GM19467 (cell line): ENCODE results near the gene FKBP1B.
"Not testable (repeated sequence)": the region's sequence is repeated elsewhere in the genome, so short reads cannot be mapped to it uniquely, and the experiment has no call there.

Source experiments
- ATAC-seq: cut with Tn5 transposase; IDR thresholded peaks from one replicate; pipeline ENCODE4 v1.9.1; 2021; ENCODE audit warnings: mild to moderate bottlenecking, moderate library complexity; ENCODE audit not compliant: unreplicated experiment

Gene FKBP1B

DNA sequence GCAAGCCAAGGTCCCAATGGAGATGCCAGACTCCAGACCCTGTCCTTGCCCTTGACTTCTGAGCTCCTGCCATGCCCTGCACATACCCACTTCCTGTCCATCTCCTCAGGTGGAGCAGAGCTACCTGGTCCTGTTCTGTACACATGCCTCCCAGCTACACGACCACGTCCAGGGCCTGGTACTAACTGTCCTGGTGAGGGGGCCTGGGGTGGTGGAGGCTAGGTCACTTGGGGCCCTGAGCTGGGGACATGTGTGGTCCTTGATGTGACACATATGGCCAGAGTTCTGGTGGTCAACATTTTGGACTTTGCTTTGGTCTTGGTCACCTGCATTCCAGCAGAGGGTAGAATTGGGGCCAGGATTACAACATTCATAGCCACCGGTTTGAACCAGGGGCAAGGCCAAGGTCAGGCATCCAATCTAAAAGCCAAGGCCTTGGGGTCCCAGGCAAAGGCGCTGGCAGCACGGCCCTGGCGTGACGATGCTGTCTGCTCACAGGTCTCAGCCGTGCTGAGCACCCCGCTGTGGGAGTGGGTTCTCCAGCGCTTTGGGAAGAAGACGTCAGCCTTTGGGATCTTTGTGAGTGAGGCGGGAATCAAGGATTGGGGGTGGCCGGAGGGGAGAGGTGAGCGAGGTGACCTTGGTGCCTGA lies 27.1 kb upstream of the FKBP1B start:
- no peak for ATAC-seq

DNA sequence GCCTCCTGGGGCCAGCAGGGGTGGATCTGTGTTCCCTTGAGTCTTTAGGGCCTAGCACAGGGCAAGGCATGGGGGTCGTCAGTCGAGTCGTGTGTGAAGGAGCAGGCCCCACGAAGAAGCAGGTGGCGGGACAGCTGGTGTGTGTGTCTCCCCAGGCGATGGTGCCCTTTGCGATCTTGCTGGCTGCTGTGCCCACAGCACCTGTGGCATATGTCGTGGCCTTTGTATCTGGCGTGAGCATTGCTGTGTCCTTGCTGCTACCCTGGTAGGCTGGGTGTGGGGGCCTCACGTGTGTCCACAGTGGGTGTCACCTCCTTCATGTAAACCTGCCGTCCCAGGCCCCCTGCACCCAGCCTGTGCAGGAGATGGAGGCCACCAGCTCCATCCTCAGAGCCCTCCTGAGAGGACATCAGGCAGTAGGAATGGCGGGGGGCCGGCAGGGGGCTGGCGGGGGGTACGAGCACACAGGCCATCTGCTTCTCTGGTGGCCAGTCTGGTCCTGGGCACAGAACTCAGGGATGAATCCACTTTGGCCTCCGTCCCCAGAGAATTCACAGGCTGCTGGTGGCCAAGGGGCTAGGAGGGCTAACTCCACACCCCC lies 26.5 kb upstream of the FKBP1B start:
- no peak for ATAC-seq

DNA sequence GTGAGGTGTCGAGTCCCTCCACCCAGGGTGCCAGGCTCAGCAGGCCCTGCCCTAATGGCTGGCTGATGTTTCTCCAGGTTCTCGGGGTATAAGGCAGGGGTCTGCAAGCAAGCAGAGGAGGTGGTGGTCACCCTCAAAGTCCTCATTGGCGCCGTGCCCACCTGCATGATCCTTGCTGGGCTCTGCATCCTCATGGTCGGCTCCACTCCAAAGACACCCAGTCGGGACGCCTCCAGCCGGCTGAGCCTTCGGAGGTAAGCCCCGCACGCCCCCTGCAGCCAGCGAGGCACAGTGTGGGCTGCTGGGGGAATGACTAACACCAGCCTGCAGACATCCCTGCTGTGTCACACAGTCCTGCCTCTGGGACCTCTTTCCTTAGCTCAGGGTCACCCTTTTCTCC lies 25.5 kb upstream of the FKBP1B start:
- ATAC-seq = no peak

DNA sequence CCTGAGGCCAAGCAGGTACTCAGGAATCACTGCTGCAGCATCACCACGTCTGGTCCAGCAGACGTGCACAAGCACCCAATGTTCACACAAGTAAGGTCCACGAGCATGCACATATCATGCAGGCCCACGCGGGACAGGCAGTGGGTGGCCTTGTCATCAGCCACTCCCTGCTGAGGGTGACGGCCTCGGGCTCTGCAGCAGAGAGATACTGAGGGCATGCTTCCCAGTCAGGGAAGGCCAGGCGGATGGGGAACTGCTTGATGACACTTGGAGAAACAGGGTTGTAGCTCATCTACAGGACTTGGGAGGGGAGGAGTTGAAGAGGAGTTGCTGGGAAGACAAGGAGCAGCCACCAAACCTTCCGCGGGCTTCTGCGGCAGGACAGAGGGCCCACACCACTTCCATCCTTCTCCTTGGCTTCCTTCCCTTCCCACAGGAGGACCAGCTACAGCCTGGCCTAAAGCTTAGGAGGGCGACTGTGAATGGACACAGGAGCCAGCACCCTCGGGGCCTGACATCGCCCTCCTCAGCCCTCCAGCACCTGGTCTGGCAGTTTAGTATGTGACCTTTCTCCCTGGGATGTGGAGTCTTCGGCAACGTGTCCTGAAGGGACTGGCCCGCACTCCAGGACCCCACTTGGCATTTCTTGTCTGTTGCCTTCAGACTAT lies 24.4 kb upstream of the FKBP1B start:
- ATAC-seq = no peak

DNA sequence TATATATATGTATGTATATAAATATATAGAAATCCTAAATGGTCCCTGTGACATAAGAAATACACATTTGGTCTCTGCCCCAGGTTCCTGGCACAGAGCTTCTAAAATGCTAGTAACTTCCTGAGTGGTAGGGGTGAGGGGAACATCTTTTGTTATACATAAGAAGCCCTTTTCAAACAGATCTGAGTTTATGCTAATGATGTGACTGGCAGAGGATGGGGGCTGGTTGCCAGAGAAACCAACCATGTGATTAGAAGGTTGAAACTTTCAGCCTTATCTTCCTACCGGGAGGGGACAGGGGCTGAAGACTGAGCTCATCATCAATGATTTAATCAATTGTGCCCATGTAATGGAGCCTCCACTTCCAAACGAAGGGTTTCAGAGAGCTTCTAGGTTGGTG lies 23.3 kb upstream of the FKBP1B start:
- ATAC-seq = no peak

DNA sequence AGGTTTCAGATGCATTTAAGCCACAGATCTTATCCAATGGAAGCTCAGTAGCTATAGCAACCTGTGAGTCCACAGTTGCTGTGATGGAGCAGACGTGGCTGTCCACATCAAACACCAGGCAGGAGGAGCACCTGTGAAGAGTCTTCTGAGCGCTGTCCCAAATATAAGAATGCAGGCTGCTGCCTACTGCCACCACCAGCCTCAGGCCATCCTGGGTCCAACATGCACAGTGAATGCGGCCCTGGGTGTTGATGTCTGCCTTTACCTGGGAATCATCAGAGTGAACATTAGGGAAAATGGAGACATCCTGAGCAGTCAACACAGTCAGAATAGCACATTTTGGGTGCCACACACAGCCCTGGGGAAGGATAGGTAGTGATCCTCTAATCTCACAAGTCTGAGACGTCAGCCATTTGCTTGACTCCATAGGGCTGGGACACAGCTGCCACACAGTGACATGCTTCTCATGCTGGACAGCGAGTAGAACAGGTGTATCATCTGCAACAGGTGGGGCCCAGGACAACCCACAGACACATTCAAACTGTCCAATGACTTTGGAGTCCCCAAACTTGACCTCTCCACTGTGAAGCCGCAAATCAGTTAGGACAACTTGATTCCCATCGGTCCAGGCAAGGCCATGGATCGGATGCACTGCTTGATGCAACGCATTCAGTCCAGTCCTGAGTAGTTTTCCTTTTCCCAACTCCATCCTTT lies 10.6 kb upstream of the FKBP1B start:
- no peak for ATAC-seq

DNA sequence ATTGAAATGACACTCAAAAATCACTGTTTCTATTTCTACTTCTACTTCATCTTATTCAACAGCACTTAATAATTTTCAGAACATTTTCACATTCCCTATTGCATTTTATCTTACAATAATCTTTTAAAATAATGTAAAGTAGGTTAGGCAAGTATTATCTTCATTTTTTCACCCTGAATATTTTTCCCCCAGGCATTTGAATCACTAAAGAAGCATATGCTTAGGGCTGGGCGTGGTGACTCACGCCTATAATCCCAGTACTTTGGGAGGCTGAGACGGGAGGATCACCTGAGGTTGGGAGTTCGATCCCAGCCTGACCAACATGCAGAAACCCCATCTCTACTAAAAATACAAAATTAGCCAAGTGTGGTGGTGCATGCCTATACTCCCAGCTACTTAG lies 9.0 kb upstream of the FKBP1B start:
- no peak for ATAC-seq

DNA sequence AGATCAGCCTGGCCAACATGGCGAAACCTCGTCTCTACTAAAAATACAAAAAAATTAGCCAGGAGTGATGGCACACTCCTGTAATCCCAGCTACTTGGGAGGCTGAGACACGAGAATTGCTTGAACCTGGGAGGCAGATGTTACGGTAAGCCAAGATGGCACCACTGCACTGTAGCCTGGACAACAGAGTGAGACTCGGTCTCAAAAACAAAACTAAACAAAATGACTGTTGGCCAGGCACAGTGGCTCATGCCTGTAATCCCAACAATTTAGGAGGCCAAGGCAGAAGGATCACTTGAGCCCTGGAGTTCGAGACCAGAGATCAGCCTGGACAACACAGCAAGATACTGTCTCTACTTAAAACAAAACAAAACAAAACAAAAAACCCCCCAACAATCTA lies 6.4 kb upstream of the FKBP1B start:
- not testable (repeated sequence) for ATAC-seq

DNA sequence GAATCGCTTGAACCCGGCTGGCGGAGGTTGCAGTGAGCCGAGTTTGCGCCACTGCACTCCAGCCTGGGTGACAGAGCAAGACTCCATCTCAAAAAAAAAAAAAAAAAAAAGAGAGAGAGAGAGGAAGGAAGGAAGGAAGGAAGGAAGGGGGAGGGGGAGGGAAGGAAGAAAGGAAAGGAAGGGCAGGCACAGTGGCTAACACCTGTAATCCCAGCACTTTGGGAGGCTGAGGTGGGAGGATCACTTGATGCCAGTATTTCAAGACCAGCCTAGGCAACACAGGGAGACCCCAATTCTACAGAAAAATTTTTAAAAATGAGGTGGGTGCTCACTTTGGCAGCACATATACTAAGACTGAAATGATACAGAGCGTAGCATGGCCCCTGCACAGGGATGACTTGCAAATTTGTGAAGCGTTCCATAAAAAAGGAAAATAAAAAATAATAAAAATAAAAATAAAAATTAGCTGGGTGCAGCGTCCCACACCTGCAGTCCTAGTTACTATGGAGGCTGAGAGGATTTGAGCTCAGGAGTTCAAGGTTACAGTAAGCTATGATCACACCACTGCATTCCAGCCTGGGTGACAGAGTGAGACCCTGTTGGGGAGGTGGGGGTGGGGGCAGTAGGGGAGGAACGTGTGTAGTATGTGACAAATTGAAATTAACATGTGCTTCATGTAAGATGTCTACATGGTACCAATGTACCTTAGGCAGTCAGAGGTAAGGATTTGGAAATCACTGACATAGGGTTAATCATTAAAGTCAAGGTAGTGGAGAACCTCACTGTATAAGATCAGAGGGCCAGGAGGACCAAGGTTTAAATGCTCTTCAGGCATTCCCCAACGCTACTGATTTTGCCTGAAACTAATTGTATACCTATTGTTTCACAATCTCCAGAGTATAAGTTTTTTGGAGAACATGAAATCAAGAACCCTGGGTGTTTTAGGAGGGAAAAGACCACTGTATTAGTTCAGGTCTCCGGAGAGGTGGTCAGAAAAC lies 3.7 kb upstream of the FKBP1B start:
- ATAC-seq = no peak

DNA sequence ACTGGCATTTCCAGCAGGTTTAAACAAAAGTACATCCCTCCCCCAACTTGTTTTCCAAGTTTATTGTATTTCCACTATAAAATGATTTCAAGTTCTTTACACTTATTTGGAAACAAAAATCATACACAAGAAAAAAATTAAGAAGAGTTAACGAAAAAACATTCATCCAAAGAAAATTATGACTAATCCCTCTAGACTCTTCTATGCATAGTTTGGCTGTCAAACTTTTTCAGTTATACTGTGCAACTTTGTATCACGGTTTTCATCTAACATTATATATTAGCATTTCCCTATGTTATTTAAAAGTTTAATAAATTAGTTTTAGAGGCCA lies 3.0 kb upstream of the FKBP1B start:
- ATAC-seq = no peak

DNA sequence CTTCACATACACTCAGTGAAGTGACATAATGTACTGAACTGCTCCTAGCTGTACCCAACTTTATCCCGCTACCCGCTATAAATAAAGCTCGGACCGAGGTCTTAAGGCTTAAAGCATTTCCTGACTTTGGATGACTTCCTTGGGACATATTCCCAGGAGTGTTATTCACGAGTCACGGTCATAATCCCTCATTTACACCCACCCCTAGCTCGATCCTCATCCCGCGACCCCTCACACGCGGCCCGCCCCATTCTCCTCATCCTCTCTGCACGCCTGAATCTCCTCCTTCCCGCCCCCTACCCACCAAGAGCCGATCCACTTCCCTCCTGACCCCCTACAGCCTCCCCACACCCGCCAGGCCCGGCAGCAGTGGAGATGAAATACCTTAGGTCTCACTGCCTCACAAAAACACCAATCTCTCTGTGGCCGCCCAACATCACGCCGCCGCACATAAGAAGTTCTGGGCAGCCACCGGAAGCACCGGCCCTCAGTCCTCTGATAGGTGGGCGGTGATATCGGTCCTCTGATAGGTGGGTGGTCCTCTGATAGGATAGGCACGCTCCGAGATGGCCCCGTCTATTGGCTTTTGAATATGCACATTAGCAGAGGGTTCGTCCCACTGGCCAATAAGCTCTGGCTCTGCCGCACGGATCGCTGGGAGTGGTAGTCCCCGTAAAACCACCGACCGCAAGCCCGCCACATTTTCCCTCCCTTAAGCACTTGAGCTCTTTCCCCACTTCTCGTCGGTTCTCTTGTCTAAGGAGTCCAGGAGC lies 2.4 kb upstream of the FKBP1B start, which contains the start of gene WDCP:
WDCP (minus strand) TSS at position 462 of the 773 bp plus-strand sequence. CDS start 7,897 bp downstream, outside the sequence.
- ATAC-seq = peak; percentile 100

DNA sequence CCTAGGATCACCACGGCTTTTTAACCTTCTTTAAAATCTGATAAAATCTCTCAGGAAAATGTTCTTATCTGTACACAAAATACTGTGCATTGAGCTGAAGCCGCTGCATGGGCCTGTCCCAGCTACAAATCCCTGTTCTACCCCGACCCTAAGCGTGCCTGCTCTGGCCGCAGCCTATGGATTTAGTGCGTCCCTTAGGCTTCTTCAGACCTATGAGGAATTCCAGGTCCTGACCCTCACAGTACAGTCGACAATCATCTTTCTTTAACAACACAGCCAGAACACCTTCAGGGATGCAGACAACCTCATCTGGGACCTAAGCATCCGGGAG lies 1.9 kb upstream of the FKBP1B start:
- ATAC-seq = no peak

DNA sequence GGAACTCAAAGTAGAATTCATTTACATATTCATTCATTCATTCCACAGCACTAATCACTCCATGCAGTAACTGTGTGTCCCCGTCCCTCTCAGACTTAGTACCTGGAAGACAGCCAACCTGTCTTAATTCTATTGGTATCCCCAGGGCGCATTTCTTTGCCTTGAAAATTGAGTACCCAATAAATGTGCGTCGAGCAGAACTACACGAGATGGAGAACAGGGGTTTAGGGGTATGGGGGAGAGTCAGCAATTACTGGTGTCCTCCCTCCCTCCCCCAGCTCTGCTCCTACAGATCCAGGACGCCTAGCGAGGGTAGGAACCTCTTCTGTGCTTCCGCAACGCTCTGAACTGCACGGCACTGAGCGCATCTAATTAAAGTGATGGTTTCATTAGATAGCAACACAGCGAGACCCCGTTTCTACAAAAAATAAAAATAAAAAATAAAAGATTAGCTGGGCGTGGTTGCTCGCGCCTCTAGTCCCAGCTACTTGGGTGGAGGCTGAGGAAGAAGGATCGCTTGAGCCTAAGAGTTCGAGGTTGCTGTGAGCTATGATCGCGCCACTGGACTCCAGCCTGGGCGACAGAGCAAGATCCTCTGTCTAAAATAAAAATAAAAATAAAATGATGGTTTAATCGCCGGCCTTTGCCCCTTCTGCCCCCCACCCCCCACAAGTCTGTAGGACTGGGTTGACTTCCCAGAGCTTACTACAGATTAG lies 614 bp upstream of the FKBP1B start:
- no peak for ATAC-seq

DNA sequence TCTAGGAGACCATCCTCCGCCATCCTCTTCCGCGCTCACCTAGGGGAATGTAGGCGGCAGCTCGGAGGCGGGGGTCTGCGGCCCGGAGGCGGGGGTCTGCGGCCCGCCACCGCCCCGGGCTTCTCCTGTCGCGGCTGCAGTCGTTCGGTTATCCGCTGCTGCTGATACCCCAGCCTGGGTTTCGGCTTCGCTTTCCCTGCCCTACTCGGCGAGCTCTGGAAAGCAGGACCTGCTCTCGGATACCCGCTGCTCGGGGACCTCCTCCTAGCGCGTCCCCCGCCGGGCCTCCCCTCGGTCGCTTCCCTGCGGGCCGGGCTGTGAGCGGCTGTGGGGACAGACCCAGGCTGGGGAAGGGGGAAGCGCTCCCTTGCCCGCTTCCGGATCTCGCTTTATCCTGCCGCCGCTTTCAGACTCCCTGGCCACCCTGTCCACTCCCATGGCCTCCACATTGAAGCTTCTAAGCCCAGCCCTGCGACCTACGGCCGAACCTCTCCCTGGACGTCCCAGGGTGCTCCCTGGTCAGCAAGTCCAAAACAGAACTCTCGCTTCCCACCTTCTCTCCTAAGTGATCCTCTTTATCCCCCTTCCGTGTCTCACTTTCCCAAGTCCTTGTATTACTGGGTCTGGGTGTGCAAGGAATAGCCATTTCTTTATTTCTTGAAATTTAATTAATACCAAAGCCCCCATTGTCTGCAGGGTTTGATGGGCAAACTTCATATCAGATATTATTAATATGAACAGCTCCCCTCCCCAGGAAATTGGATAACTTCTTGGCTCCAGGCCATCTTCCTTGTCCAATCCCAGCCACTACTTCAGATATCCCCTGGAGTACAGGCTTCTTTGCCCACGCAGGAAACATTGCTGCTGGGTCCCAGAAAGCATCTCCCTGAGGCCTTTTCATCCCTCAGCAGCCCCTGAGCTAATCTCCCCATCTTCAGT lies 769 bp downstream of the FKBP1B start:
- ATAC-seq = no peak

DNA sequence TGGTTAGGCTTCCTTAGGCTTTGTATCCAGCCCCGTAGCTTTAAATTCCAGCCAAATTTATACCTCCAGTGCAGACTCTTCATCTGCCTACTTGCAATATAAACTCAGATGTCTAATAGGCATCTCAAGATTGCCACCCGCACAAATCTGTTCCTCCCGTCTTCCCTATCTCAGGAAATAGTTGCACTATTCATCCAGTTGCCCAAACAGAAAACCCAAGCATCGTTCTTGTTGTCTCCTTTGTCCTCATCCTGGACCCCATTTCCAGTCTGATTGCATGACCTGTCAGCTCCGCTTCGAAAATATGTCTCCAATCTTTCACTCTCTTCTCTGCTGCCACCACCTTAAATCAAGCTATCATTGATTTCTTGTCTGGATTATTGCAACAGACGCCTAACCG lies 2.3 kb downstream of the FKBP1B start:
- ATAC-seq = no peak

DNA sequence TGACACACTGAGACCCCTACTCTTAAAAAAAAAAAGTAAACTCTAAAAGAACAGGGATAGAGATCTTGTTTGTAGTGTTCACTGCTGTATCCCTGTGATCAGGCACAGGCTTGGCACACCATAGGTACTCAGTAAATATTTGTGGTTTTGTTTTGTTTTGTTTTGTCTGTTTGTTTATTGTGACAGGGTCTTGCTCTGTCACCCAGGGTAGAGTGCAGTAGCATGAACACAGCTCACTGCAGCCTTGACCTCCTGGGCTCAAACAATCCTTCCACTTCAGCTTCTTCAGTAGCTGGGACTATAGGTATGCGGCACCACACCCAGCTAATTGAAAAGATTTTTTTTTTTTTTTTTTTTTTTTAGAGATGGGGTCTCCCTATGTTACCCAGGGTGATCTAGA lies 3.4 kb downstream of the FKBP1B start:
- ATAC-seq = no peak

DNA sequence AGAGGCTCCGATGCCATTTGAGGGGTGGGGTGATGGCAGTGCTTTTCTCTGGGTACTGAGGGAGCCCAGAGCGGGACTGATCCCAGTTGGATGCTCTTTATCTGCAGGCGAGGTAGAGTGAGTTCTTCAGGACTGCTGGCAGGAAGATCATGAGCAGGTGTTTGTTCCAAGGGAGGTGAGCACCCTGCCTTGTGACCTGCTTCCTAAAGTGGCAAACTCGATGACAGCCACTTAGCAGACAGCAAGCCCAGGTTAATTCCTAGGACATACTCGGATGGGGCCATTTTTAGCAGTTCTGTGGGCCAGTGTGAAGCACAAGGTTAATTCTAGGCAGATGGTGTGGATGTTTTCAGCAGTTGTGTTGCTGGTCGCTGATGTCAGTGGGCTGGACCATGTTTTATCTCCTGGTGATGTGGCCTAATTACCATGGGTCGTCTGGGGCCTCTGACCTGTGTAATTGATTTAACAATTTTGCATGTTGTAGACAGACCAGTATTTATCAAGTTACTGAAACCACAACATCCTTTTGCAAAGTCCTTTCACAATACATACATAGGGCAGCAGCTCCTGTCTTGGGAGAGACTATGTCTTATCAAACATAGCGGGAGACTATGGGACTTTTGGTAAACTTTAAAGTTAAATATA lies 4.9 kb downstream of the FKBP1B start:
- no peak for ATAC-seq

DNA sequence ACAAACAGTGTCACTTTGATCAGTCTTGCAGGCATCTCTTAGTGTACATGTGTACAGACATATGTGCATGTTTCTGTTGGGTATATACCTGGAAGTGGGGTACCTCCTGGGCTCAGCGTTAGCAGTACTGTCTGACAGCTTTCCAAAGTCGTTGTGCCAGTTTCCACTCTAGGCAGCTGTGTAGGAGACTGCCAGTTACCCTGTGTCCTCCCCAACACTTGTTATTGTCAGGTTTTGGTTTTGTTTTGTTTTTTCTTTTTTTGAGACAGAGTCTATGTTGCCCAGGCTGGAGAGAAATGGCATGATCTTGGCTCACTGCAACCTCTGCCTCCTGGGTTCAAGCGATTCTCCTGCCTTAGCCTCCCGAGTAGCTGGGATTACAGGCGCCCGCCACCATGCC lies 6.2 kb downstream of the FKBP1B start:
- no peak for ATAC-seq
